Suppressor macrophage treated with lipopolysaccharide for 4 hours (primary cell): ENCODE measurements around the gene REPIN1.
A peak's percentile ranks its signal among the peaks of the same experiment; 100 is the strongest.

Experiments used
- DNase-seq: peaks from one replicate; pipeline ENCODE4 v3.0.0-alpha.2; 2020

Gene REPIN1

GRCh38 chr7:150337659-150338081, 31.0 kb upstream of the REPIN1 start:
- DNase-seq: no peak

GRCh38 chr7:150338166-150338829, 30.3 kb upstream of the REPIN1 start:
- DNase-seq: no peak

- DNase-seq: no peak
Observed at GRCh38 chr7:150339409-150339809, 29.2 kb upstream of the REPIN1 start.

- no peak for DNase-seq
Observed at GRCh38 chr7:150340024-150340749, 28.4 kb upstream of the REPIN1 start.

- DNase-seq: no peak
Observed at GRCh38 chr7:150340875-150341262, 27.8 kb upstream of the REPIN1 start.

GRCh38 chr7:150341263-150342120, 27.1 kb upstream of the REPIN1 start, which contains the start of gene RARRES2:
RARRES2 (minus strand) TSS chr7:150341629; CDS start chr7:150340609, 1,020 bp downstream.
- DNase-seq: no peak

GRCh38 chr7:150342121-150342408, 26.6 kb upstream of the REPIN1 start:
- no peak for DNase-seq

GRCh38 chr7:150343225-150343624, 25.4 kb upstream of the REPIN1 start:
- no peak for DNase-seq

- DNase-seq: no peak
Observed at GRCh38 chr7:150344299-150344698, 24.3 kb upstream of the REPIN1 start.

- no peak for DNase-seq
Observed at GRCh38 chr7:150345012-150345411, 23.6 kb upstream of the REPIN1 start.

GRCh38 chr7:150346922-150347321, 21.7 kb upstream of the REPIN1 start:
- no peak for DNase-seq

- DNase-seq: peak; percentile 47
Observed at GRCh38 chr7:150351587-150352194, 16.9 kb upstream of the REPIN1 start.

- no peak for DNase-seq
Observed at GRCh38 chr7:150355666-150356059, 13.0 kb upstream of the REPIN1 start.

GRCh38 chr7:150356265-150356897, 12.2 kb upstream of the REPIN1 start:
- DNase-seq: peak; percentile 49

GRCh38 chr7:150357270-150357669, 11.4 kb upstream of the REPIN1 start:
- peak; percentile 44 for DNase-seq

- DNase-seq: no peak
Observed at GRCh38 chr7:150357771-150358427, 10.7 kb upstream of the REPIN1 start.

GRCh38 chr7:150358433-150358832, 10.2 kb upstream of the REPIN1 start:
- DNase-seq: no peak

- DNase-seq: no peak
Observed at GRCh38 chr7:150358988-150359621, 9.5 kb upstream of the REPIN1 start.

- no peak for DNase-seq
Observed at GRCh38 chr7:150359622-150360362, 8.8 kb upstream of the REPIN1 start.

GRCh38 chr7:150360363-150361058, 8.1 kb upstream of the REPIN1 start:
- no peak for DNase-seq
